GM21528 (cell line): ENCODE results near the gene FAM241A.
"Not testable (repeated sequence)": the region's sequence is repeated elsewhere in the genome, so short reads cannot be mapped to it uniquely, and the experiment has no call there.

Source experiments
- ATAC-seq: cut with Tn5 transposase; IDR thresholded peaks from one replicate; pipeline ENCODE4 v1.9.1; 2021; ENCODE audit warnings: mild to moderate bottlenecking, moderate library complexity; ENCODE audit not compliant: unreplicated experiment, low FRiP score

FAM241A gene

DNA sequence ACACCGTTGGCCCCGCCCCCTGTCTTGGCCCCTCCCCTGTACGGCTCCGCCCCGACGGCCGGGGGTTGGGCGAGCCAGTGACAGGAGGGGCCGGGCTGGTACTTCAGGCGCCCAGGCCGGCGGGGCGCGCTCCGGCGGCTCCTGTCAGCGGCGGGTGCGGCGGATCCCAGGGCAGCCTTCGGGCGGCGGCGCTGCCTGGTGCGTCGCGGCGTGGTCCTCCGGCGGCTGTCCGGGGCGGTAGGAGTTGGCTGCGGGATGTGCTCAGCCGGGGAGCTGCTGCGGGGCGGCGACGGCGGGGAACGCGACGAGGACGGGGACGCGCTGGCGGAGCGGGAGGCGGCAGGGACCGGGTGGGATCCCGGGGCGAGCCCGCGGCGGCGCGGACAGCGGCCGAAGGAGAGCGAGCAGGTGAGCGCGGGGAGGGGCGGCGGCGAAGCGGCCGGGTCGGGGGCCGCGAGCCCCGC is at the start of gene FAM241A:
TSS of gene FAM241A (plus strand) at position 129 of the 464 bp plus-strand sequence. CDS start at position 256, 127 bp downstream.
- peak; percentile 86 for ATAC-seq

DNA sequence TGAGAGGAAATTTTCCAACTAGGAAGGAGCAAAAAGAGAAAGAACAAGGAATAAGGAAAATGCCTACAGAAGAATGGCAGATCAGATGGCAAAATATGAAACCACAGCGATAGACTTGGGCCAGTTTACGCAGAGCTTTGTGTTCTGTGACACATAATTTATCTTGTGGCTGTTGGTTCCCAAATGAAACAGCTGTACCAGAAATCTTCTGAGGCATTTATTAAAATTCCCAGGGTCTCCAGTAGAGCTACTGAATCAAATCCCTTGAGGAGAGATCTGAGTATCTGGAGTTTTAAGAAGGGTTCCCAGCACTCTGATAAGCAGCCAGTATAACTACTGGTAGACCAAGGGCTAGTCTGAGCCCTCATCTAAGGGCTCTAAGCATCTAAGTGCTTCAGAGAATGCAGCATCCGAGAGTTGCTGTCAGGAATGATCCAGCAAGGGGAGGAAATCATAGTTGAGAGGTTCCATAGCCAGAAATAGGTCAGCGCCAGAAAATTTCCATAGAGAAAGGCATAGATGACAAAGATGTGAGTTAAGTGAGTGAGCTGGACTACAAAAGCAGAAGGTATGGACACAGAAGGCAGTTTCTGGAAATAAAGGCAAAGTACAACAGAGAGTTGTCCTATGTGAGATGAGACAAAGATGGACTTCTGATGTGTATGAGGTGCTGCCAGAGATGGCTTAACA is 46.3 kb upstream of the FAM241A start:
- no peak for ATAC-seq

DNA sequence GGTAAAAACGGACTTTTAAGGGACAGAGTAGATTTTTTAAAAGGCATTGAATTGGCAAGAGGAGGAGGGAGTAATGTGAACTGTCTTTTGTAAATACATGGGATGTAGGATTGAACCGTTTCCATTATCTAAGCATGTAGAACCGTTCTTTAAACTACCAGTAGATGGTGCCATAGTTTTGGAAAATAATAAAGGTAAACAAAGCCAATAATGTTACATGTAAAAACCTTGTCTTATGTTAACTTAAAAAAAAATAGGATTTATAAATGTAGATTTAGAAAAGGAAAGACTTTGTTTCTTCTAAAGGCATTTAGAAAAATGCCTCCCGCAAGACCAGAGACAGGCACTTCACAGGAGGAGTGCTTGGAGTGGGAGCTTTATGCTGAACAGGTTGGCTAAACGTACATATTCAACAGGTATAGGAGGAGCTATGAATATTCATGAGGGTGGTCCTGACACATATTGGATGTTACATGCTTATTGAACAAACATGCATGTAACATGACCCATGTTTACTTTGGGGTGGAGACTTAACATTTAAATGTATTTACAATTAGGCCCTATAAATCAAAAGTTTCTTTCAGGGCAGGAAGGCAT is 45.5 kb upstream of the FAM241A start:
- peak; percentile 60 for ATAC-seq

DNA sequence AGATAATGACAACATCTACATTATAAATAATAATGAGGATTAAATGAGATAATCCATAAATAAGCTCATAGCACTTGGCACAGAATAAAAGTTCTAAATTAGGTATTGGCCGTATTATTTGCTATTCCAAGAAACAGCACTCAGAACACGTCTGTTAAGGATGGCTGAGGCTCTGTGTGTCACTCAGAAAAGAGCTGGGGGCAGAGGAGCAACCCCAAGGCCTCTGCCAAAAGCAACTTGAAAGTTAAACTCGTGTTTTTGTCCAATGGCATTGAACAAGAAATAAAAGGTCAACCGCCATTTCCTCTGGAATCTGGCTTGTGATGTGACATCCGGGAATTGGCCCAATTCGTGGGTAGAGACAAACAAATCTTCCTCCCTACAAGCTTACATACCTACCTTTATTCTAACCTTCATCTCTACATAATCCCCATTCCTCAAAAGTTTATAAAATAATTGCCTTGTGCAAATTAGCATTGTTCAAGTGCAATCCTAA is 42.3 kb upstream of the FAM241A start:
- no peak for ATAC-seq

DNA sequence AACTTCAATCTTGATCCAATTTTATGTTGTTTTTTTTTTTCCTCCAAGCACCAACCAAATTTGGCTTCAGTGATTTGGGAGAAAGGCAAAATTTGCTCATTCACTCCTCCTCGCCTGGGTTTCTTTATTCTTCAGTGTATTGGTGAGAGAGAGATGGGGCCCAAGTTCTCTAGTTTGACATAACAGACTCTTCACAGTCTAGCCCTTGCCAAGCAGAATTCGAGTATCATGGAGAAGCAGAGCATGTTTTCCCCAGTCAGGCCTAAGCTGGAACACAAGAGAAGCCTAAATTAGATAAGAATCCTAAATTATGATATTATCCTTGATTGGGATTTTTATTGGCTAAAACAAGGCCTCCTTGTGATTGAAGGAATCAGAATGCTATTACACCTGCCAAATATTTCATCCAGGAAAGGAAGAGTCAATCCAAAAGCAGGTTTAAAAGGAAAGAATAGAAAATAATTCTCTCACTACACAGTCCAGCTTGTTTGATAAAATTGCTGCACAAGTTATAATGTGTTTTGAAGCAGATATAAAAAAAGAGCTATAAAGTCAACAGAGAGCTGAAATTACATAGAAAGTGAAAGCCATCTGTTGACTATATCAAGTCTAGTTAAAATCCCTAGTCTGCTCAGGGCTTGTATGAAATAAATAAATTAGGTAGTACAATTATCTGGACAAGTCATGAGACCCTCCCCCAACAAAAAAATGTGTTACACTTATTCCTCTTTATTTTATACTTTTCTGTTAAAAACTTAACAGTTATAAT is 39.9 kb upstream of the FAM241A start:
- no peak for ATAC-seq

DNA sequence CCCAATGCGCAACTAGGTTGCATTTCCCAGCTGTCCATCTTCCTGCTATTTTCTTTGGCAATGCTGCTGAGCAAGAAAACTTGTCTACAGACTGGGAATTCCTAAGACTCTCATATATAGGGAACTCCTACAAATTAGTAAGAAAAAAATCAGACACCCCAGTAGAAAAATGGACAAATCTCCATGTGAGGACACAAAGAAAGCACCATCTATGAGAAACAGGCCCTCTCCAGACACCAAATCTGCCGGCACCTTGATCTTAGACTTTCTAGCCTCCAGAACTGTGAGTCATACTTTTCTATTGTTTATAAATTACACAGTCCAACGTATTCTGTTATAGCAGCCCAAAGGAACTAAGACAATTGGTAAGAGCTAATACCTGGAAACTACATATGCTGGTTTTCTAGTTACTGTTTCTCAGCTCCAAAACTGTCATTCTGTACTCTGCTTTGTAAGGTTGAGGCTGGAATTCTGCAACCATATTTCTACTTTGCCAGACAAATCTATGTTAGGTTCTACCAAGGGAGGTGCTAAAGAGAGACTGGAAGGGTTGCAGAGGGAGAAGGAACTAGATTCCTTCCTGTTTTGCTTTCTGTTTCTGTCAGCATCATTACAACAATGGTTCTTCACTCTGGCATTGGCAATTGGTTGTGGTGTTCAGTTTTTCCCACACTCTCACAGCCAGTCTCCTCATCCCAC is 35.7 kb upstream of the FAM241A start:
- no peak for ATAC-seq

DNA sequence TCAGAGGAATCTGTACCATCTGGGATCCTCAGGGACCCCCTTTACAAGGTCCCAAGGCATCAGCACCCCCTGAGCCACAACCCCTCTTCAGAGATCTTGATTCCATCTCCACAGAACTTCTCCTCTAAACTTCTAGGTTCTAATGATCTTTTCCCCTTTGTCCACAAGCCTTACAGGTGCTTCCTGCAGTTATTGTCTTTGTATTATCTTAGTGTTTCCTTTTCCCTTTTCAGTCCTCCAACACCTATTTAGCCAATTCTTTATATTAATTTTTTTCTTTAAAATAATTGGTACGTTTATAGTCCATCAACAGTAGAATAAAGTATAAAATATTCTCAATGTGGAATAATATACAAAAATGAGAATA is 35.2 kb upstream of the FAM241A start:
- no peak for ATAC-seq

DNA sequence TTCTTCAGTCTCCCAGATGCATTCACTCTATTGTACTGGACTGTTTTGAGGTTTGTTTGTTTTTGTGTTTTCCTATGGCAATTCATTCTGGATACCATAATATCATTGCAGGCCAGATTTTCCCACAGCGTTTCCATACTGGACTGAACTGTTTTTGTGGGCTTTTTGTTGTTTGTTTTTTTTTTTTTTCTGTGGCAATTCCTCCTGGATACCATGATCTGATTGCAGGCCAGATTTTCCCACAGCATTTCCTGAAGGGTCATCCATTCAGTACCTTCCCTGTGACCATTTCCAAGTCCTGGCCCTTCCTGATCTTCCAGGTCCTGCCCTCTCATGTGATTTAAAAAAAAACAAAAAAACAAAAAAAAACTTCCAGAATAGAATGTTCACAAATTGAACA is 33.9 kb upstream of the FAM241A start:
- ATAC-seq = no peak

DNA sequence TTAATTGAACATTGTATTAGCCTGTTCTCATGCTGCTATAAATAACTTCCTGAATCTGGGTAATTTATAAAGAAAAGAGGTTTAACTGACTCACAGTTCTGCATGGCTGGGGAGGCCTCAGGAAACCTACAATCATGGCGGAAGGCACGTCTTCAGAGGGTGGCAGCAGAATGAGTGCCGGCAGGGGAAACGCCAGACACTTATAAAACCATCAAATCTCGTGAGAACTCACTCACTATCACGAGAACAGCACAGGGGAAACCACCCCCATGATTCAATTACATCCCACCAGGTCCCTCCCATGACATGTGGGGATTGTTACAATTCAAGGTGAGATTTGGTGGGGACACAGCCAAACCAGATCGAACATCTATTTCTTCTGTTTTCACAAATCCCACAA is 33.2 kb upstream of the FAM241A start:
- ATAC-seq = not testable (repeated sequence)

DNA sequence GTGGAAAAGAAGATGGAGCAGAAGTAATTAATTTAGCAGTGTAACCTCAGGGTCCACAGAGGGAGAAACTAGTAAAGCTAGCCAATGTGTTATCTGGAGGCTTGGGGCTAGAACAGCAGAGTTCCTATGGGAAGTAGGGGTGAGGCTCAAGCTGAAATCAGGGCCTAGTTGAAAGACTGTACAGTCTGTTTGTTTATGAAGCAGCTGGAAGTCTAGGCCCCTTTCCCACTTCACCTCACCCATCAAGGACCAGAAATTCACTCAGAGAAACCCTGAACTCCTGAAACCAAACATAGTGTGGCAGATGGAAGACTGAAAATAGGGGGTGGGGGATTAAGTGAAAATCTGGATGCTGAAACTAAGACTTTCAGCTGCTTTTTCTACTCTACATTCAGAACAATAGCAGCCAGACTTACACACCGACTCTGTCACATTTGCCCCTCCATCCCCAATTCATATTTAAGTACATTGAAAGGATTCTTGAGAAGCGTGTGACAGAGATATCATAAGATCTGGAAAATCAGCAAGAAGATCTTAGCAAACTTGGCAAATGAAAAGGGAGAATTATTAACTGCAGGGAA is 32.6 kb upstream of the FAM241A start:
- no peak for ATAC-seq

DNA sequence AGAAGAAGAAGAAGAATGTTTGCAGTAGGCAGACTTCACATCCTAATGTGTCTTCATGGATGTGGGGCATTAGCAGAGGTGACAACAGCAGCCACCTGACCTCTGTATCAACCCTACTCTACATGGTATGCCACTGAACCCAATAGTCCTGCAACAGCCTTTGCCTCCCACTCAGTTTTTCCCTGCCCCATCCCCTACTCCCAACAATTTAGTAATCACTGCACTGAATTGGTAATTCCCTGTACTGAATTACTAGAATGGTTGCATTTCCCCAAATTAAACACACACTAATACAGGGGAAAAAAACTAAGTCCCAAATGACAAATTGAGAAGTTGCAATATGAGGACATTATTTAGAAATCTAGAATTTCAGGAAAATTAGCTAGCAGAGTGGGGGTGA is 31.4 kb upstream of the FAM241A start:
- ATAC-seq = no peak

DNA sequence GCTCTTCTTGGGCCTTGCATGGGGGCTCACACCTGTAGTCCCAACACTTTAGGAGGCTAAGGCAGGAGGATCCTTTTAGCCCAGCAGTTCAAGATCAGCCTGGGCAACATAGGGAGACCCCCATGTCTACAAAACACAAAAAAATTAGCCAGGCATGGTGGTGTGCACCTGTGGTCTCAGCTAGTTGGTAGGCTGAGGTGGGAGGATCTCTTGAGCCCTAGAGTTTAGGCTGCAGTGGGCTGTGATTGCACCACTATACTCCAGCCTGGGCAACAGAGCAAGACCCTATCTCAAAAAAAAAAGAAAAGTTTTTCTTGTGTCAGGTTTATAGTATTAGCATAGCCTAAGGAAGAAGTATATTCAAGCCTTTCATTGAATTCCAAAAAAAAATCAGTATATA is 30.8 kb upstream of the FAM241A start:
- no peak for ATAC-seq

DNA sequence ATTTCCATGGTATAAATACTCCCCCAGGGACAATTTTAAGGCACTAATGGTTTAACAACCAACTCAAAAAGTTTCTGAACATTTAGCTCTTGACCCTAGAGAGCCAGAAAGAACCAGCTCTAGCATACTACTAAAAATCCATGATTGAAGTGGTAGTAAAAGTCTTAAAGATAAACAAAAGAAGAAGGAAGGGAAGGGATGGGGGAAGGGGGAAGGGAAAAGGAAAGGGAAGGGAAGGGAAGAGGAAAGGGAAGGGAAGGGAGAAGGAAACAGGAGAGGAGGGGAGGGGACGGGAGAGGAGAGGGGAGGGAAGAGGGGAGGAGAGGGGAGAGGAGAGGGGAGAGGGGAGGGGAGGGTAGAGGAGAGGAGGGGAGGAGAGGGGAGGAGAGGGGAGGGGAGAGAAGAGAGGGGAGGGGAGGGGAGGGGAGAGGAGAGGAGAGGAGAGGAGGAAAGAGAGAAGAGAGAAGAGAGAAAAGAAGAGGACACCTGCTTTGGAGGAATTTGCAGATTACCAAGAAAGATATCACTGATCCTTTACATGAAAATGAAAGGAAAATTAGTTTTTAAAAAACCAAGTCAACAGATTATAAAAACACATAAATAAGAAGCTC is 26.4 kb upstream of the FAM241A start:
- no peak for ATAC-seq

DNA sequence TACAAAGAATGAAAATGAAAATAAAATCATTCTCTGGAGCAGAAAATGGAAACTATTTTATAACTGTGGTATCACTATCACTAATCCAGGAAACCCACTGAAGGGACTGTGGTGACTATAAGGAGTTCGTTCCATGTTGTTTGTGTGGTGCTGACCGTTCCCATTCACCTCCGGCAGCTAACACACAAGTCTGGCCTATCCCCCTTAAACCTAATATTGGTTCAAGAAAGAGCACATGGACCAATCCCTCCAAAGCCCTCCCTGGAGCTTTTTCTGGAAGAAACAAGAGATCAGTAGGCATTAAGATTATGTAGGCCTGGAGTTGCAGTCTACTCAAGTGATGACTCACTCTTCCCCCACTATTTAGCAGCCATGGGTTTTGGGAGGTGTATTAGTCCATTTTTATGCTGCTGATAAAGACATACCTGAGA is 25.9 kb upstream of the FAM241A start:
- peak; percentile 84 for ATAC-seq

DNA sequence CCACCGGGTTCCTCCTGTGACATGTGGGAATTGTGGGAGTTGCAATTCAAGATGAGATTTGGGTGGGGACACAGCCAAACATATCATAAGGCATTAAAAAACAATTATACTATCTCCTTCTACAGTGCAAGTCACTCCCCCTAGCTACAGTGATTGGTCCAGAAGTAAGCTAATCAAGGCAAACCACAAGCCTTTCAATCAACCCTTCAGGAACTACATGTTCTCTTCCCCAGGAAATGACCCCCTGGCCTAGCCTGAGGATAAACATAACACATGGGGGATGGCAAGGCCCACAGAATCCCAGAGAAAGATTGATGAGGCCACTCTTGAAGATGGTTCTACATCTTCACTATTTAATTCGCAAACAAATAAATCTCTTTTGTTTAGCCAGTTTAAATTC is 25.2 kb upstream of the FAM241A start:
- no peak for ATAC-seq

DNA sequence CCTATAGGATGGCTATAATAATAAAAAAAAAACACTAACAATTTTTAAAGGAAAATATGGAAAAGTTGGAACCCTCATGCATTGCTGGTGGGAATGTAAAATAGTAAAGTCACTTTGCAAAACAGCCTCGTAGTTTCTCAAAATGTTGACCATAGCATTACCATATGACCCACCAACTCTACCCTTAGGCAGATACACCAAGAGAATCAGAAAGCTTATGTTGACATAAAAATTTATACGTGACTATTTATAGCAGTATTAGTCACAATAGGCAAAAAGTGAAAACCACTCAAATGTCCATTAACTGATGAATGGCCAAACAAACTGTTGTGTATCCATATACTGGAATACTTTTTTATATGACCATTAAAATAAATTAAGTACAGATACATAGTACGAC is 19.8 kb upstream of the FAM241A start:
- no peak for ATAC-seq

DNA sequence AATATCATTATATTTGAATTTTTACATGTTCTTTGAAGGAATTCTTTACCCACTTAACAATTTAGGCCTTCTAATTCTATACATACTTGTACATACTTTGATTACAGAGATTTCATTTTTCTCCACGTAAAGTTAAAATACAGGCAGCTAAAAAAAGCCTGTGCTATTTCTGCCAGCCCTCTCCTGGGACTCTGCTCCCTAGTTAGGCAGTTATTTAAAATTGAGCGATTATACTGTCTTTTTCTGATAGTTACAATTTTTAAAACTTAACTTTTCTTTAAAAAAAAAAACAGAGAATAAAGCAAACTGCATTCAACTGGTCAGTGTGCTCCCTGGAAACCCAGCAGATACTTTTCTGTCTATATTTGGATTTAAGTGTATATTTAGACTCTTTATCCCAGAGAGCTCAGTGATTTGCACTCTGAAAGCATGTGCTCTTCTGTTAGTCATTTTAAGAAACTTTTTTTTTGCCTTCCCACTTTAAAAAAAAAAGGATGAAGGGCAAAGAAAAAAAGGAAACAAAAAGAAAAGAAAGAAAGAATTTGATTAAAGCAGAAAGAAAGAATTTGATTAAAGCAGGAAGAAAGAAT is 18.1 kb upstream of the FAM241A start:
- ATAC-seq = no peak

DNA sequence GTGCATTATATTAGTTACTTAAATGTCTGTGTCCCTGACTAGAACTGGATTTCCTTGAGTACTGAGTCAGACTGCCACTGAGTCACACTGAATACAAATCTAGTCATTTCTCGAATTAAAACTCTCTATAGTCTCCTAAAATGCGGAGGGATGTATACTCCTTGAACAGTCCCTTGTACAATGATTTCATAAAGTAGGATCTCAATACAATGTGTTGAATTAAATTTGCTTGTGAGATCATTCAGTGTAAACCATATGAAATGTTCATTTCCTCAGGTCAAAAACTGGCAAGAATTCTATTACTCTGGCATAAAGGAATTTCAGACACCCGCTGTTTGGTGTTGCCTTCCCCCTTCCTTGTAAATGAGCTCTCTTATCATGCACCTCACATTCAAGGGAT is 17.5 kb upstream of the FAM241A start:
- no peak for ATAC-seq

DNA sequence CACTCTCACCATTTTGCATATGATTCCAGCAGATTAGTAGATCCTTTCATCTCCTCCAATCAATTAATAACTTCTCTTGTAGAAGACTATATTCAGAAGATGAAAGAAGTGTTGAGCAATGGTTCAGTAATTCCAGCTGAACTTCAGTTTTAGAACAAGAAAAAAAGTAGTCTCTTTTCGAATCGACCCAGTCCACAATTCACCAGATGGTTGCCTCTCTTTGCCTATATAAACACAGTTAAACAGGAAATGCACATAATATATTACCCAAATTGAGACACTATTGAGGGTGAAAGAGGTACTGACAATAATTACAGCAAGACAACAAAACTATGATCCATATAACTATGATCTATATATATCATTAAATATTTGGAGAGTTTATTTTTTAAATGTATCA is 16.8 kb upstream of the FAM241A start:
- ATAC-seq = no peak

DNA sequence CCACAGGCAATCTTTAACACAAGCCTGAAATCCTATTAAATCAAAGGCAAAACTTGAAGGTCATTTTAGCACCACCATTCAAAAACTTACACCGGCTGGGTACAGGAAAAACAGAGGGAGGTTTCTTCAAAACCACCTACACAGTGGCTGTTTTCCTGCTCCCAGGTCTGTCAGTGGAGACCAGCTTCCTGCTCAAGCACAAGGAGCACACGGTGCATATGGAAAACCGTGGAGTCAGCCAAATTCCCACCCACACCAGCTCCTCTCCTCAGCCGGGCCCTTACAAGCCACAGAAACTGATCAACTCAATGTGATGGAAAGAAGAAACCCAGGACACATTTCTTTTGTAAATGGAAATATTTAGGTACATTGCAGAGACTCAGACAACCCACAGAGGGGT is 14.3 kb upstream of the FAM241A start:
- ATAC-seq = no peak
